Hepatocyte (in vitro differentiated cells): ENCODE results near the gene KLC1. TPM values are rescaled to one million over a fixed set of nuclear protein-coding genes. Genes with fewer than 3 reads are reported as not detected.

Experiments
- DNase-seq: peaks from one replicate; pipeline ENCODE4 v3.0.0-alpha.2; 2016; ENCODE audit warnings: low spot score
- H2AFZ ChIP-seq: fragments of 200-600 bp; sonication (generic); 2 replicates; pipeline ENCODE4 v1.6.0; 2016; ENCODE audit warnings: antibody characterized with exemption, mild to moderate bottlenecking
- H3K27ac ChIP-seq: fragments of 200-600 bp; sonication (generic); 2 replicates; pipeline ENCODE4 v1.5.1; 2016; ENCODE audit warnings: mild to moderate bottlenecking
- H3K27me3 ChIP-seq: fragments of 200-600 bp; sonication (generic); 2 replicates; pipeline ENCODE4 v1.6.1; 2016
- H3K36me3 ChIP-seq: fragments of 200-600 bp; sonication (generic); replicated peaks from 2 replicates; pipeline ENCODE4 v1.5.1; 2016; ENCODE audit warnings: low read depth; ENCODE audit not compliant: insufficient read depth
- H3K4me1 ChIP-seq: fragments of 200-600 bp; sonication (generic); 2 replicates; pipeline ENCODE4 v1.5.1; 2016; ENCODE audit warnings: mild to moderate bottlenecking, moderate library complexity; ENCODE audit not compliant: insufficient read depth
- H3K4me2 ChIP-seq: fragments of 200-600 bp; sonication (generic); 2 replicates; pipeline ENCODE4 v1.6.0; 2016
- H3K4me3 ChIP-seq: fragments of 200-600 bp; sonication (generic); 2 replicates; pipeline ENCODE4 v1.5.1; 2016; ENCODE audit warnings: mild to moderate bottlenecking
- H3K79me2 ChIP-seq: fragments of 200-600 bp; sonication (generic); 2 replicates; pipeline ENCODE4 v1.6.0; 2017; ENCODE audit warnings: mild to moderate bottlenecking
- H3K9me2 ChIP-seq: fragments of 200-600 bp; sonication (generic); replicated peaks from 2 replicates; pipeline ENCODE4 v1.6.0; 2017; ENCODE audit warnings: mild to moderate bottlenecking; ENCODE audit not compliant: insufficient read depth
- H3K9me3 ChIP-seq: fragments of 200-600 bp; sonication (generic); 2 replicates; pipeline ENCODE4 v1.5.1; 2016; ENCODE audit warnings: low read depth, mild to moderate bottlenecking
- H4K20me1 ChIP-seq: fragments of 200-600 bp; sonication (generic); 2 replicates; pipeline ENCODE4 v1.6.0; 2016; ENCODE audit warnings: mild to moderate bottlenecking; ENCODE audit not compliant: insufficient read depth, poor library complexity, severe bottlenecking
- EZH2 ChIP-seq: fragments of 200-600 bp; sonication (generic); IDR thresholded peaks from 2 replicates; pipeline ENCODE4 v1.6.1; 2016; ENCODE audit warnings: antibody characterized with exemption, mild to moderate bottlenecking, borderline replicate concordance
- EZH2phosphoT487 ChIP-seq: fragments of 200-600 bp; sonication (generic); IDR thresholded peaks from one replicate; pipeline ENCODE4 v1.6.1; 2018; ENCODE audit warnings: antibody characterized with exemption, mild to moderate bottlenecking, low read depth, moderate library complexity; ENCODE audit not compliant: unreplicated experiment, severe bottlenecking
- WGBS: methylation state at CpG from one replicate; pipeline ENCODE4 v1.1.6; 2016; ENCODE audit warnings: low lambda C conversion rate; ENCODE audit errors: missing lambda C conversion rate; 5-methylcytosine and 5-hydroxymethylcytosine counted together
- polyA plus RNA-seq: library from polyadenylated mRNA; unstranded; fragments of >200 nt; fragmentation: Nextera tagmentation; extraction: Ambion mirVana; gene quantifications from 2 replicates; pipeline ENCODE4 v1.2.1, GENCODE V29; 2016
- total RNA-seq: library from RNA; depleted of rRNA; stranded (reverse); fragments of >200 nt; gene quantifications from 2 replicates; pipeline ENCODE4 v1.2.3, GENCODE V29; 2014
- TF ChIP-seq, protein P1 (sequence below): fragments of 200-600 bp; sonication (generic); IDR thresholded peaks from 2 replicates; pipeline ENCODE4 v1.5.1; 2016; ENCODE audit warnings: antibody characterized with exemption, mild to moderate bottlenecking; ENCODE audit not compliant: poor library complexity

The KLC1 gene
- total and polyA plus RNA-seq, 2 experiments from 2014 or later: 95.4 to 115 TPM

DNA sequence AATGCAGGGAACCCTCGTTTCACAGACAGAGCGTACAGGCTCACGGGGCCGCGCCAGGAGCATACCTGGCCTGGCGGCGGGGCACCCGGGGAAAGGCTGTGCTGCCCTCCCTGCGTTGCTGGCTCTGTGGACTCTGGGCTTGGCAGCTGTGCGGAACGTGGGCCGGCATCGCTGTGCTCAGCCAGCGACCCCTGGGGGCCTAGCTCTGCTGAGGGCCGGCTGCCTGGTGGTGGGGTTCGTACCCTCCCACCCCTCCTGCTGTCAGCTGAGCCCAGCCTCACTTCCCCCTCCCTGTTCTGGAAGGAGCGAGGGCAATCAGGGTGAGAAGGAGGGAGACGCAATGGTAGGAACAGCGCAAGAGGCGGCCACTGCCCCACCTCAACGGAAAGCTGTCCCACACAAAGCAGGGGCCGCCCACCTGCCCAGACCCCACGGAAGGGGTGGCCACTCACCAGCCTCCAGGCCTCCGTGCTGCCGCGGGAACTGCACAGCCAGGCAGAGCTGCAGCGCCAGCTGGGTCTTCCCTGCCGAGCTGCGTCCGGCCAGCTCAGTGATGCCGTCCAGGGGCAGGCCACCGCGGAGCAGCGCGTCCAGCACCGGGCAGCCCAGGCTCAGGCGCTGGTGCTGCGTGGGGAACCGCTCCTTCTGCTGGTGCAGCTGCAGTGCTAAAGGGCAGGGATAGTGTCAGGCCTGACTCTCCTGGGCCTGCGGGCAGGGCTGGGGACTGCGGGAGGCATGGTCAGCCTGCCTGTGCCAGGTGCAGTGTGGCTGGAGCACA, 77.7 kb downstream of the KLC1 start:
- H3K27me3 ChIP-seq: no peaks in the 10 kb centered on the region
- no peaks in the 10 kb centered on the region for H3K79me2 ChIP-seq
- H3K36me3 ChIP-seq: no peaks in the 10 kb centered on the region
- TF ChIP-seq, protein P1, sequence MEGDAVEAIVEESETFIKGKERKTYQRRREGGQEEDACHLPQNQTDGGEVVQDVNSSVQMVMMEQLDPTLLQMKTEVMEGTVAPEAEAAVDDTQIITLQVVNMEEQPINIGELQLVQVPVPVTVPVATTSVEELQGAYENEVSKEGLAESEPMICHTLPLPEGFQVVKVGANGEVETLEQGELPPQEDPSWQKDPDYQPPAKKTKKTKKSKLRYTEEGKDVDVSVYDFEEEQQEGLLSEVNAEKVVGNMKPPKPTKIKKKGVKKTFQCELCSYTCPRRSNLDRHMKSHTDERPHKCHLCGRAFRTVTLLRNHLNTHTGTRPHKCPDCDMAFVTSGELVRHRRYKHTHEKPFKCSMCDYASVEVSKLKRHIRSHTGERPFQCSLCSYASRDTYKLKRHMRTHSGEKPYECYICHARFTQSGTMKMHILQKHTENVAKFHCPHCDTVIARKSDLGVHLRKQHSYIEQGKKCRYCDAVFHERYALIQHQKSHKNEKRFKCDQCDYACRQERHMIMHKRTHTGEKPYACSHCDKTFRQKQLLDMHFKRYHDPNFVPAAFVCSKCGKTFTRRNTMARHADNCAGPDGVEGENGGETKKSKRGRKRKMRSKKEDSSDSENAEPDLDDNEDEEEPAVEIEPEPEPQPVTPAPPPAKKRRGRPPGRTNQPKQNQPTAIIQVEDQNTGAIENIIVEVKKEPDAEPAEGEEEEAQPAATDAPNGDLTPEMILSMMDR: no peak
- H3K9me3 ChIP-seq: no peaks in the 10 kb centered on the region
- no peaks in the 10 kb centered on the region for H4K20me1 ChIP-seq
- H3K4me3 ChIP-seq: no peak overlapping the region
- no peak overlapping the region for H2AFZ ChIP-seq
- H3K27ac ChIP-seq: no peak overlapping the region
- no peak overlapping the region for H3K4me2 ChIP-seq
- WGBS: 95% methylated on average over 41 of the region's 41 CpGs
- H3K9me2 ChIP-seq: no peaks in the 10 kb centered on the region
- no peaks in the 10 kb centered on the region for H3K4me1 ChIP-seq
- DNase-seq: no peak

DNA sequence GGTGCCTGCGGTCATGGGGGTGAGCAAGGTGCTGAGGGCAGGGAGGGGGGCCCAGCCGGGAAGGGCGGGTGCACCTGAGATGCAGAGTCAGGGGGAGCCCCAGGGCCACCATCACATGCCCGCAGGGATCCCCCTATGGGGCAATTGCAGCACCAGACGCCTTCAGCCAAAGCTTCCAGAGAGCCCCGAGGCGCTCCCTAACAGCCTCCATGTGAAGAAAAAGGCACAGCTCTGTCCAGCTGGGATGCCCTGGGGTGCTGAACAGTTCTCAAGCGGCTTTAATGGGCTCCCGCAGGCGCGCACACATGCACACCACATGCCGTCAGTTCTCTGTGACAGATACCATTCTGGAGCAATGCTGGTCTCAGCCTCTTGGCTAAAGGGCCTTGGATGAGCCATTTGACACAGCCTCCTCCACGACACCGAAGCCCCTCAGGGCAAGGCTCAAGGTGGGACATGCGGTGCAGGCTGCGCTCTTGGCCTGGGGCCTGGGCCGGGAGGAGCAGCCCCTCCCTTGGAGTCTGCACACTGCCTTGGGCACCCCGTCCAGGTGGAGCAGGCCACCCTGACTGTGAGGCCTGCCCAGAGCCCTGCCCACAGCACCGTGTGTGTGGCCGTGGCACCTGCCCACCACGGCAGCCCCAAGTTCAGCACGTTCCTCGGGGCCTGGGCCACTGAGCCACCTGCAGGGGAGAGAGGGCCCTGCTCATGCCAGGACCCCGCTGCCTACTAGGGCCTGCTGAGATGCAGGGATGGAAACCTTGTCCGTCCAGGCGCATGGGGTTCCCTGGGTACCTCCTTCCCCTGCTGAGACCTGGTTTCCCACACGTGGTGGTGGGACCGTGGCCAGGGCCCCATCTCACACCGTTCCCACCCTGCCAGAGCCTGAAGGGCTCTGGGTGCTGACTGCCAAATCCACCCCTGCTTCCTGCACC, 78.6 kb downstream of the KLC1 start:
- no peaks in the 10 kb centered on the region for H3K36me3 ChIP-seq
- H3K9me2 ChIP-seq: no peaks in the 10 kb centered on the region
- no peaks in the 10 kb centered on the region for H3K79me2 ChIP-seq
- no peak overlapping the region for H3K4me3 ChIP-seq
- no peaks in the 10 kb centered on the region for H4K20me1 ChIP-seq
- DNase-seq: no peak
- no peaks in the 10 kb centered on the region for H3K9me3 ChIP-seq
- no peaks in the 10 kb centered on the region for H3K27me3 ChIP-seq
- no peak overlapping the region for H3K4me2 ChIP-seq
- WGBS: 95% methylated on average over 27 of the region's 29 CpGs
- no peak overlapping the region for H2AFZ ChIP-seq
- TF ChIP-seq, protein P1: no peak
- no peak for TF ChIP-seq EZH2phosphoT487
- TF ChIP-seq EZH2: no peak
- H3K27ac ChIP-seq: no peak overlapping the region
- H3K4me1 ChIP-seq: no peaks in the 10 kb centered on the region

DNA sequence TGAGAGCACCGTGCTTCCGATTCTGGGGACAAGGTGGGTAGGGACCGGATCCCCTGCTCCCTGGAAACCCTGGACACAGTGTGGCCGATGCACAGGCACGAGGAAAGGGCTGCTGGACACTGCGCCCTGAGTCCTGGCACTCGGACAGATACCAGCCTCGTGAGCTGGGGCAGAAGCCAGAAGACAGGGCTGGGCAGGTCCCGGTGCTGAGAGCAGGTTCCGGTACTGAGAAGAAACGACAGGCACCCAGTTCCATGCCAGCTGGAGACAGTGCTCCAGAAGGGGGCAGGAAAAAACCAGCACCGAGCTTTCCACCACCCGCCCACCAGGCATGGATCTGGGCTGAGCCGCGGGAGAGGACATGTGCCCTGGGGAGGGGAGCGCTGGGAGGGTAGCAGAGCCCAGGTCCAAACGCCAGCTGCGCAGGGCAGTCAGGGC, 79.8 kb downstream of the KLC1 start:
- no peaks in the 10 kb centered on the region for H3K36me3 ChIP-seq
- no peak overlapping the region for H2AFZ ChIP-seq
- no peak overlapping the region for H3K4me2 ChIP-seq
- no peaks in the 10 kb centered on the region for H3K27me3 ChIP-seq
- no peaks in the 10 kb centered on the region for H4K20me1 ChIP-seq
- DNase-seq: no peak
- H3K9me2 ChIP-seq: no peaks in the 10 kb centered on the region
- TF ChIP-seq, protein P1: no peak
- TF ChIP-seq EZH2phosphoT487: no peak
- no peak for TF ChIP-seq EZH2
- H3K4me1 ChIP-seq: no peaks in the 10 kb centered on the region
- H3K79me2 ChIP-seq: no peaks in the 10 kb centered on the region
- H3K4me3 ChIP-seq: no peak overlapping the region
- H3K27ac ChIP-seq: no peak overlapping the region
- H3K9me3 ChIP-seq: no peaks in the 10 kb centered on the region
- 96% methylated on average over 18 of the region's 18 CpGs for WGBS
